Measurements from ENCODE around the gene ABHD14A.

ABHD14A gene

DNA sequence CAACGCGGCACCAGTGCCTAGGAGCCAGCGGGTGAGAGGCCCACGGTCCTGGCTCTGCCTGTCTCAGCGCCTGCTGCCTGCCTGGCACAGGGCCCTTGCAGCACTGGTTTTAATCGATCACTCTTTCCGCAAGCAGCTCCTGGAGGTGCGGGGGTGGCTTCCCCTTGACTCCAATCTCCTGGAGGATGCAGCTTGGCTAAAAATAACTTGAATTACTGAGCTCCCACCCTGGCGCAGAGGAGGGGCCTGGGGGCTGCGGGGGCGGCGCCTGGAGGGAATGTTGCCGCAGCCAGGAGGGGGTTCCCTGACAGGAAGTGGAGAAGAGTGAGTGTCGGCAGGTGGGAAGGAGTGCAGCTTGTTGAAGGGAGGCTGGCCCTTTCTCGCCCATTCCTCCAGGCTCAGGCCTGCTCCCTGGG is 30.7 kb downstream of the ABHD14A start:
- DNase-seq (ENCODE audit: low spot score in 2 of 2) (no peak), ATAC-seq (no peak)
- Mint-ChIP-seq H3K27ac (no peak overlapping the region), H3K4me3 (no peak overlapping the region), H3K9me3 (no peaks in the 10 kb centered on the region), H3K4me1 (peaks cover 11% of the 10 kb centered on the region), H3K36me3 (no peaks in the 10 kb centered on the region)

DNA sequence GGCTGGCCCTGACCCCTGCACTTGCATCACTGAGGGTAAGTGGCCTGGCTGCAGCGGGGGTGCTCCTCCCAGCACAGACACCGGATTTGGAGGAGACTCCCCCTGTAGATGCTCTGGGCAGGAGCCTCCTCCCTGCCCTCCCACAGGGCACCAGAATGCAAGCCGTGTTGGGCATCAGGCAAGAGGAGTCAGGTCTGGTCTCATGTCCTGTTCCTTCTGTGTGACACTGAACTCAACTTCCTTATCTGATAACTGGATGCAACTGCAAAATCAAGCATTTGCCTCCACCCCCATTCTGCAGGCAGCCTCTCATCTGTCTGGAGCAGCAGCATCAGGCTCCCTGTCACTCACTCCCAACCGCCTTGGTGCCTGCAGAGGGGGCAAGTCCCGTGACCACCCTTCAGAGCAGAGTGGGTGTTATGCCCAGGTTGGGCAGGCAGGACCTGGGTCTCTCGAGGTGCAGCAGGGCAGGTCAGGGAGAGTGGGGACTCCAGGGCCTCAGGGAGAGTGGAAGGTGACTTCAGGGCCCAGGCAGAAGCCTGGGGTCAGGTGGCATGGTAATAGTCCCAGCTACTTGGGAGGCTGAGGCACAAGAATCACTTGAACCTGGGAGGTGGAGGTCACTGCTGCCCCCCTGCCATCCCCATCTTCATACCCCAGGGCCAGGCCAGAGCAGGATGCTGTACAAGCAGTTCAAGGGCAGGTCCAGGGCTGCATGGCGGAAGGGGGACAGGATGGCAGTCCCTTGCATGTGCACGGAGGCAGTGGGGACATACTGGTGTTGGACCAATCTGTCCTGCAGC is 31.4 kb downstream of the ABHD14A start:
- DNase-seq (ENCODE audit: low spot score in 2 of 2), result no peak
- Mint-ChIP-seq H3K9me3 (no peaks in the 10 kb centered on the region), H3K36me3 (no peaks in the 10 kb centered on the region), H3K4me1 (peaks cover 10% of the 10 kb centered on the region), H3K27ac (no peak overlapping the region), H3K4me3 (no peak overlapping the region)
- no peak for ATAC-seq

DNA sequence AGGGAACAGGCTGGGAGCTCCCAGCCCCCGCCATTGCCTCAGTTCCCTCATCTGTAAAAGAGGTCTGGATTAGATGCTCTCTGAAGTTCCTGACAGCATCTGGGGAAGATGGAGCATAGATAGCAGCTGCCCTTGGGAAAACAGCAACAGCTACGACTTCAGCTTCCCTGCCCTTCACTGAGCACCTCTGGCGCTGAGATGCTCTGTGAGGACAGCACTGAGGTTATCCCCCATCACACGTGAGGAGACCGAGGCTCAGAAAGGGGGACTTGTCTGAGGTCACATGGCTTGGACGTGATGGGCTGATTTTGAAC is 31.9 kb downstream of the ABHD14A start:
- DNase-seq (ENCODE audit: low spot score in 2 of 2) (no peak), ATAC-seq (no peak)
- Mint-ChIP-seq H3K9me3 (no peaks in the 10 kb centered on the region), H3K4me3 (no peak overlapping the region), H3K27ac (no peak overlapping the region), H3K36me3 (no peaks in the 10 kb centered on the region), H3K4me1 (peaks cover 4% of the 10 kb centered on the region)

DNA sequence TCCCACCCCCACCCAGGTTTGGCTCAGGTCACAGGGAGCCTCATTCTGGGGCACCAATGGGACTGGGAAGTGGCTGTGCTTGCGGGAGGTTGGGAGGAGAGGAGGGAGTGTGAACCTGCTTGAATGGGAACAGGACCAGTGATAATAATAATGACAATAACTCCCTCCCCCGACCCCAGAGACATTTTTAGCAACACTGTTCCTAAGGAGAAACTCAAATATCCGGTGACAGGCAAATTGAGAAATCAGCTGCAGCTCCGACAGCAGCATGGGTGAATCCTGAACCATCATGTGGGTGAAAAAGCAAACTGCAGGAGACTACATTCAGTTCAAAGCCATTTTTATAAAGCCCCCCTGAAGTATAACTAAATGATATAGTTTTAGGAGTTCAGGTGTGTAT is 32.4 kb downstream of the ABHD14A start:
- Mint-ChIP-seq H3K36me3 (no peaks in the 10 kb centered on the region), H3K9me3 (no peaks in the 10 kb centered on the region), H3K4me3 (no peak overlapping the region), H3K27ac (no peak overlapping the region), H3K4me1 (no peaks in the 10 kb centered on the region)
- DNase-seq (ENCODE audit: low spot score in 2 of 2) (no peak), ATAC-seq (no peak)

DNA sequence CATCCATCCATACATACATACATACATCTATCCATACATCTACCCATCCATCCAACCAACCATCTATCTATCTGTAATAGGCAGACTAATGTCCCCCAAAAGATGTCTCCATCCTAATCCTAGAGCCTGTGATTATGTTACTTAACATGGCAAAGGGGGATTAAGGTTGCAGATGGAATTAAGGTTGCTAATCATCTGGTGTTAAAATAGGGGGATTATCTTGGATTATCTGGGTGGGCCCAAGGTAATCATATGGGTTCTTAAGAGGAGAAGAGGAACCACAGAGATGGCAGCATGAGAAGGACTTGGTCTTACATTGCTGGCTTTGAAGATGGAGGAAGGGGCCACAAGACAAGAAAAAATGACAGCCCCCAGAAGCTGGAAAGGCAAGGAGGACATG is 35.6 kb downstream of the ABHD14A start:
- no peaks in the 10 kb centered on the region for H3K36me3 Mint-ChIP-seq
- H3K9me3 Mint-ChIP-seq, result no peaks in the 10 kb centered on the region
- no peak overlapping the region for H3K27ac Mint-ChIP-seq
- no peak overlapping the region for H3K4me3 Mint-ChIP-seq
- DNase-seq (ENCODE audit: low spot score in 2 of 2) (no peak), ATAC-seq (no peak)
- no peaks in the 10 kb centered on the region for H3K4me1 Mint-ChIP-seq

DNA sequence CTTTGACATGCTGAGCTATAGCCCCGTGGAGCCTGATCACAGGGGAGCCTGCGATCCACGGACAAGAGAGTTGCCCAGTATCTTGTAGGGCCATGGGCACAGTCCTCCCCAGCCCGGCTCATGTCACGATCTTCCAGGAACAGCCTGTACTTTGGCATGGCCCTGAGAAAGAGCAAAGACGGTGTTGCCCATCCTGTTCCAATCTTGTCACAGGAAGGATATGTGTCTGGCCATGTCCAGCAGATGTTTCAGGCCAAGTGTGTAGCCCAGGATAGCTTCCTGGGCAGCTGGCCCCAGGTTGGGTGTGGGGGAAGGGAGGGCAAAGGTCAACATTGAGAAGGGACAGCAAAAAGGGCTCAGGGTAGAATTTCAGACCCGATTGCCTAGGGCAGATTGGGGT is 37.8 kb downstream of the ABHD14A start:
- no peak overlapping the region for H3K27ac Mint-ChIP-seq
- no peak for DNase-seq (ENCODE audit: low spot score in 2 of 2)
- ATAC-seq, result no peak
- H3K9me3 Mint-ChIP-seq, result no peaks in the 10 kb centered on the region
- no peak overlapping the region for H3K4me3 Mint-ChIP-seq
- H3K4me1 Mint-ChIP-seq, result no peaks in the 10 kb centered on the region
- H3K36me3 Mint-ChIP-seq, result no peaks in the 10 kb centered on the region

DNA sequence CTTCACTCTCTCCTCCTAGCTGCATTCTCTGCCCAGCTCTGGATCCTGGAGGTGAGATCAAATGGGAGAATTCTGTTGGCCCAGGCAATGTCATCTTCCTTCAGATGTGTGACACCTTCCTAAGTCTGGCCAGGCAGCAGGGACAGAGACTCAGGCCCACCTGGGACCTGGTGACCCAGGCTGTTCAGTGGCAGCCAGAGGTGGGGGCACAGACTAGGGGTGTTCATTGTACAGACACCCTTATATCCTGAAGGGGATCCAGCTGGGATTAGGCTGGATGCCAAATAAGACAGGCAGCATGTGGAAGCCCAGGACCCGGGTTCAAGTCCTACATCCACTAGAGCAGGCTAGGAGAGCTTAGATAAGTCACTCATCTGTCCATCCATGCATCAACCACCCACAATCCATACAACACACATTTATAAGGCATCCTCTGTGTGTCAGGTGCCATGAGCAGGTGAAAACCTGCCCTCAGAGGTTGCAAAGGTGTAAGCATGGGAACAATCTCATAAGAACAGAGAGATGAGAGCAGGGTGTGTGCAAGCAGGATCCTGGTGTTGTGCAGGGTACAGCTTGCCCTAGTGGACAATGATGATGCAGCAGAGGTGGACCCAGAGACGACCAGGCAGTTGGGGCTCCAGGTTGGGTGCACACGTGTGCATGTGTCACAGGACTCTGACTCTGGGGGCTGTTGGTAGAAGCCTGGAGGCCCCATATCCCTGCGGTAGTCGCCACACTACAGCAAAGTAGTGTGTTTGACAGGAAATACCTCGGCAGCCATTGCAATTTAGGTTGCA is 39.1 kb downstream of the ABHD14A start:
- Mint-ChIP-seq H3K9me3 (no peaks in the 10 kb centered on the region), H3K4me1 (no peaks in the 10 kb centered on the region), H3K27ac (peak overlapping the region; percentile 17), H3K36me3 (no peaks in the 10 kb centered on the region), H3K4me3 (no peak overlapping the region)
- ATAC-seq, result peak; percentile 25
- DNase-seq (ENCODE audit: low spot score in 2 of 2), result no peak

DNA sequence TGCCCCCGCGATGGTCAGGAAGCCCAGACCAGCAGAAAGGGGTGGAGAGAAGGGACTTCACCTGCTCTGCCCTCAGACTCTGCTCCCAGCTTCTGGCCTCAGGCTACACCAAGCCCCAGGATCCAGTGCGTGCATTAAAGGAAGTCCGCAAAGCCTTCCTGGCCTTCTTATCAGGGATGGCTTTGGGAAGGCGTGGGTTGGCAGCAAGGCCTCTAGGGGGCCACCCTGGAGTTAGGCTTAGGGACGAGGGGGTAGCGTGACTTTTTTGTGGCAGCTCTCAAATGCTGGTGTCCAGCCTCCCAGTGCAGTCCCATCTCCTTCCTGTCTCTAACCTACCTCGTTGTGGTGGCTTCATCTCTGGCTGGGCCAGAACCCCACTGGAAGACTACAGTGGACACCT is 39.7 kb downstream of the ABHD14A start:
- H3K27ac Mint-ChIP-seq, result no peak overlapping the region
- no peaks in the 10 kb centered on the region for H3K36me3 Mint-ChIP-seq
- H3K4me1 Mint-ChIP-seq, result no peaks in the 10 kb centered on the region
- ATAC-seq, result no peak
- no peak overlapping the region for H3K4me3 Mint-ChIP-seq
- no peaks in the 10 kb centered on the region for H3K9me3 Mint-ChIP-seq
- DNase-seq (ENCODE audit: low spot score in 2 of 2), result no peak

DNA sequence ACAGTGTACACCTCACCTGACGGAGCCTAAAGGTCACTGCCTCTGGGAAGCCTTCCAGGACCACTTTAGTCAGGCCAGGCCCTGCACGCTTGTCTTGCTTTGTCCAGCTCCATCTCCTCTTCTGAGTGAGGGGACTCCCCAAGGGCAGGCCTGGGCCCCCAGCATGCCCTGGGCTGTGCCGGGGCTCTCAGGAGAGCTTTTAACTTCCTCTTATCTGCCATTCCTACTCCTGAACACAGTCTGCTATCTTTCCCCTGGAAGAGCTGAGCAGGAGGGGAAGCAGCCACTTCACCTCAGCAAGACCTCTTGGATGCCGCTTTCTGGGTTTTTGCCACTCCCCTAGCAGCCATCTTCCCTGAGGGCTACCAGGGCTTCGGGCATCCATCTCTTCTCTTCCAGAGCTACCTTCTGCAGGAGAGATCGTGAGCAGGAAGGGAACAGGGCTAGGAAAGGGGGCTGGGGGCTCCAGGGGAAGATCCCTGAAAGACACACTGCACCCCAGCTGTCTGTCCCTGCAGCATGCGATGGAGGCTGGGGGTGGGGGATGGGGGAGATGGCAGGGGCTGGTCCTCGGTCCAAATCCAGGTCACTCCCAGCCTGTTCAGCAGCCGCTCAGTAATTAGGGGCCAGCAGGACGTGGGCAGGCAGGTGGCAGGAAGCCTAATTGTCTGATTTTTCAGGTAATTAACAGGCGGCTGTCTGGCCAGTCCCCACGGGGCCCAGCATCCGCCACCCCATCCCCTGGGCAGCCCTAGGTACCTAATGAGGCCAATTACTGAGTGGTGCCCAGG is 40.8 kb downstream of the ABHD14A start:
- Mint-ChIP-seq H3K27ac (no peak overlapping the region), H3K9me3 (no peaks in the 10 kb centered on the region), H3K4me1 (no peaks in the 10 kb centered on the region), H3K4me3 (no peak overlapping the region), H3K36me3 (no peaks in the 10 kb centered on the region)
- ATAC-seq (no peak), DNase-seq (ENCODE audit: low spot score in 2 of 2) (no peak)

DNA sequence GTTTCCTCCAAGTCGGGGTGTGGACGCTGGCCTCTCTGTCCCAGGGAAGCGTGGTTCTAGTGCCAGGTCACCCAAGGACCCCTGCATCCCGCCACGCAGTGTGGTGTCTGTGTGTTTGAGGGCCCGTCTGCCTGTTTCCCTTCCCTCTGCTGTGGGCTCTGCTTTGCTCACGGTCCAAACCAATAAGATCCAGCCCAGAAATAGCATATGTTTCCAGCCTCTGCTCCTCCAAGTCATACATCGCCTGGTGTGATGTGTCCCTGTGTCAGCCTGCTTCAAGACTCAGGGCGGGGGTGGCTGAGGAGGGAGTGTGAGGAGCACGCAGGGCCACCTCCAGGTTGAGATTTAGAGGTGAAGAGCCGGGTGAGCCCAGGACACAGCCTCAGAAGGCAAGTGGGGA is 42.7 kb downstream of the ABHD14A start:
- DNase-seq (ENCODE audit: low spot score in 2 of 2), result no peak
- Mint-ChIP-seq H3K27ac (no peak overlapping the region), H3K4me1 (no peaks in the 10 kb centered on the region), H3K9me3 (no peaks in the 10 kb centered on the region), H3K36me3 (no peaks in the 10 kb centered on the region), H3K4me3 (no peak overlapping the region)
- ATAC-seq, result no peak

DNA sequence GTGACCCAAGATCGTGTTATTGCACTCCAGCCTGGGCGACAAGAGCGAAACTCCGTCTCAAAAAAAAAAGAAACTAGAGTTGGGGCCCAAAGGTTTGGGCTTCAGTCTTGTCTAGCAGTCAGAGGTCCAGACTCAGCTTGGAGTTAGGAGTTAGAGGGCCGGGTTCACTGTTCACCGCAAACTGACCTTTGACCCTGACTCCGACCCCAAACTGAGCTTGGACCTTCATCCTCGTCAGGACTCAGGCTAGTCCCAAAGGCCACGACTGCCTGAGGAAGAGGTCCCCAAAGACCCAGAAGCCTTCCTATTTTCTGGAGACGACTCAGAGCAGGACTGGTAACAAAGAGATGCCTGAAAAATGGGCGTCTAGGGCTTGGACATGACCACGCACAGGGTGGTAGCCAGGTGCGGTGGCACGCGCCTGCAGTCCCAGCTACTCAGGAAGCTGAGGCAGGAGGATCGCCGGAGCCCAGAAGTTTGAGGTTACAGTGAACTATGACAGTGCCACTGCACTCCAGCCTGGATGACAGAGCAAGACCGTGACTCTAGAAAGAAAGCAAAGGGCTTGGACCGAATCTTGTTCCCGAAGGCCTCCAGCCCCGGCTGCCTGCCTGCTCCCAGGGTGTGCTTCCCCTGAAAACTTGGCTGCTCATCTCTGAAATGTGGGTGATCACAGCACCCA is 43.6 kb downstream of the ABHD14A start:
- DNase-seq (ENCODE audit: low spot score in 2 of 2), result no peak
- no peaks in the 10 kb centered on the region for H3K36me3 Mint-ChIP-seq

DNA sequence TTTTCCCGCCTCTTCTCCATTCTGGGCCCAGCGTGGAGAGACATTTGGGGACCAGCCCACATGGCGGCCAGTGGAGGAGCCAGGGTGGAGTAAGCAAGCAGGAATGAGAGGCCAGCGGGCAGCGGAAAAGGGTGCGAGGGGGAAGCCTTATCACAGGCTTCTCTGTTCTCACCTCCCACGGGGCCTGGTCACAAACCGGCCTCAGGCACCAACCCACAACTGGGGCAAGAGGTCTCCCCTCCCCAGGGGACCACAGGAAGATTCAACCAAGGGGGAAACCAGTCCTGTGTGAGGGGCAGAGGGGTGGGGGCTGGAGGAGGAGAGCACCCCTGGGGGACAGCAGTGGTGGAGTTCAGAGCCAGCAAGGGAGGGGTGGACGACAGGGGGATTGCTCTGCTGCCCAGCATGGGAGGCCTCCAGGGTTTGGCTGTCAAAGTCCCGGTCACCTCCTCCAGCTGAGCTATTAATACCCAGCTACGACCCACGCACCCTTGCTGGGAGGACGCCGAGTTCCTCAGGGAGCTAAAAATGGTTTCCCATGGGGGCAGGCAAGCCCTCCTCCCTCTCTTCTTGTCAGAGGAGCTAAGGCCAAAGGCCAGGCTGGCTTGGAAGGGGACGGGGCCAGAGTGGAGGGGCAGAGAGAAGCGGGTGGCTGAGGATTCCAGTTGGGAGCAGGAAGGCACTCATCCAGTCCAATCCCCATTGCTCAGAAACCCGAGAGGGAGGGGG is 44.7 kb downstream of the ABHD14A start:
- Mint-ChIP-seq H3K36me3 (no peaks in the 10 kb centered on the region), H3K9me3 (no peaks in the 10 kb centered on the region), H3K4me3 (no peak overlapping the region), H3K4me1 (no peaks in the 10 kb centered on the region), H3K27ac (no peak overlapping the region)
- no peak for ATAC-seq
- DNase-seq (ENCODE audit: low spot score in 2 of 2), result no peak

More for the DNA sequence above, 43.6 kb downstream of the ABHD14A start:
- H3K4me1 Mint-ChIP-seq, result no peaks in the 10 kb centered on the region
- H3K27ac Mint-ChIP-seq, result no peak overlapping the region
- no peak overlapping the region for H3K4me3 Mint-ChIP-seq
- no peaks in the 10 kb centered on the region for H3K9me3 Mint-ChIP-seq
- no peak for ATAC-seq

DNA sequence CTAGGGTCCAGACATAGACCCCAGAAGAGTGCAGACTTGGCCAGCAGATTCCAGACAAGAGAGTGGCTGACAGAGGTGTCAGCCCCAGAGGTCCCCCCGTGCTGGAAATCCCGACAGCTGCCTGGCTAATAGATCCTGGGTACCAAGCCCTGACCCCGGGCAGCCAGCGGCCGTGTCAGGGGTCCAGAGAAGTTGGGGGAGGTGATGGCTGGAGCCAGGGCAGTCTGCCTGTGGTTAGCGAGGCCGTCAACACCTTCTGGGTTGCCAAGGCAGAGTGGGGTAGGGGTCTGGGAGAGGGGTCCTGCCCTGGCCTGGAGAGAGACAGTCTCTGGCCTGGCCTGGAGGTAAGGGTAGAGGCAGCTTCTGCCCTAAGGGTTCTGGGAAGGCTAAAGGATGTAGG is 45.9 kb downstream of the ABHD14A start:
- Mint-ChIP-seq H3K9me3 (no peaks in the 10 kb centered on the region), H3K27ac (peak overlapping the region; percentile 71), H3K4me1 (peaks cover 11% of the 10 kb centered on the region), H3K36me3 (no peaks in the 10 kb centered on the region), H3K4me3 (no peak overlapping the region)
- DNase-seq (ENCODE audit: low spot score in 2 of 2) (no peak), ATAC-seq (no peak)

DNA sequence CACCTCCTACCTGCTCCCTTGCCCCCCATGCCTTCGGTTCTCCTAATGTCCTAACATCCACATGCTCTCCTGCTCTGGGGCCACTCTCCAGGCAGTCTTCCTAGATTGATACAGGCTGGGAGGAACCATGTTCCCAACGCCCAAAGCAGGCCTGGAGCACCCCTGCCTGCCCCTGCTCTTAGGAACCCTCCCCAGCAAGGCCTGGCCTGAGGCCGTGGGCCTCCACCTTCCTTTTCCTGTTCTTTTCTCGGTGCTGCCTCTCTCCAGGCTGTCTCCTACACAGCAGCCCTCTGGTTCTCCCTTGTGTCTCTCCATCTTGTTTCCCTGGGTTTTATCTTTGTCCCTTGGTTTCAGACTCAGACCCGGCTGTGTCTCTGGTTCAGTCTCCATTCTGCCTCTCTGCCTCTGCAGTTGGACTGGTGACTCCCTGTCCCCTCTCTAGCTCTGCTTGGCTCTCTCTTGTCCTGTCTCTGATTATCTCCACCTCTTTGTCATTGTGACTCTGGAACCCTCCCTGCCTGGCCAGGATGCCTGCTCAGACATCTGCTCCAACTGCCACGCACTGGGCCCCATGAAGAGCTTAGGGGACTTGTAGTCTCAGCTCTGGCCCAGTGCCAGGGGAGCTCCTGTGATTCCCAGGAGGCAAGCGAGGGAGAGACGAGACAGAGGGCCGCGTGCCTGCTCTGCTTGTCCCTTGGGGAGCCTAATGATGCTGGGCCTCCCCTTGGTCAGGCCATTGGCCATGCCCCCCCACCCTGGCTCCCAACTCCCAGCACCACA is 46.8 kb downstream of the ABHD14A start:
- Mint-ChIP-seq H3K9me3 (no peaks in the 10 kb centered on the region), H3K4me3 (no peak overlapping the region), H3K36me3 (no peaks in the 10 kb centered on the region), H3K4me1 (peaks cover 17% of the 10 kb centered on the region), H3K27ac (peak overlapping the region; percentile 71)
- no peak for ATAC-seq
- DNase-seq (ENCODE audit: low spot score in 2 of 2), result no peak
